HG03442 (cell line): ENCODE data around the gene SLC46A2.

Source experiments
- ATAC-seq: cut with Tn5 transposase; IDR thresholded peaks from one replicate; pipeline ENCODE4 v1.9.1; 2021; ENCODE audit warnings: mild to moderate bottlenecking, moderate library complexity; ENCODE audit not compliant: unreplicated experiment

SLC46A2 gene

DNA sequence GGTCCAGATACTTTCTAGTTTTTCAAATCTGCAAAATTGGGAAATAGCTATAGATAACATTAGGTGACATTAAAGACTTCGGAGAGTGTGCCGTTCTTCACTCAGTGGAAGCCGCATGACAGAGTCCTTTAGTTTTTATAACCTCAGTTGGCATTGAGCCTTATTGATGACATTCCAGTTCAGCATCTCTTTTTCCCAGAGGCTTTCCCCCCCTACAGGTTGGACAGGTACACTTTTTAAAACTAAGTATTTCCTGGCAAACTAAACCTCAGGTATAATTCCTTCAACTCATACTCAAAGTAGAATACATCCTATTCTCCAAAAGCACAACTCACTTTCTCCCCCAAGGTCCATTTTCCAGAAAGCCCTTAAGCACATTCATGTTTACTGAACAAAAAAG is 58.7 kb downstream of the SLC46A2 start:
- ATAC-seq, result no peak

- ATAC-seq, result no peak
Observed at GRCh38 chr9:112831281-112831851, 59.3 kb downstream of the SLC46A2 start.
